ENCODE measurements around the gene DUSP19. TPM values are rescaled to one million over a fixed set of nuclear protein-coding genes. Genes with fewer than 3 reads are reported as not detected.

Gene DUSP19
- 1.5 TPM for polyA plus RNA-seq (2013, experiment 1 of 4)
- 1.8 TPM for polyA plus RNA-seq (2013, experiment 2 of 4)
- 1.7 TPM for polyA plus RNA-seq (2013, experiment 3 of 4)
- polyA plus RNA-seq (2013, experiment 4 of 4) = 0.77 TPM

- Histone ChIP-seq H3K27me3 (ENCODE audit: control insufficient read depth, insufficient read depth, low read length, poor library complexity, severe bottlenecking) (no peaks in the 10 kb centered on the region), H3K4me3 (ENCODE audit: insufficient read depth, low read depth, low read length) (peak within 1 kb of the TSS; percentile 34), H3K27ac (ENCODE audit: insufficient read depth, low read depth, low read length, poor library complexity, severe bottlenecking) (no peak within 1 kb of the TSS), H3K36me3 (ENCODE audit: control insufficient read depth, insufficient read depth, low read length) (no peaks in the 10 kb centered on the region), H3K4me1 (ENCODE audit: control insufficient read depth, insufficient read depth, low read length) (no peaks in the 10 kb centered on the region), H3K9me3 (ENCODE audit: control insufficient read depth, low read length) (no peaks in the 10 kb centered on the region)
- 53 to 56% methylated on average over 20 of the region's 20 CpGs for WGBS, 2 experiments
Measured at GRCh38 chr2:183078464-183079138, at the start of gene DUSP19. Gene DUSP19, plus strand, starts transcription at chr2:183078747. Its CDS starts 187 bp downstream, at chr2:183078934.

GRCh38 chr2:183029219-183029618 is 49.3 kb upstream of the DUSP19 start:
- Histone ChIP-seq H3K4me3 (ENCODE audit: insufficient read depth, low read depth, low read length) (no peak overlapping the region), H3K36me3 (ENCODE audit: control insufficient read depth, insufficient read depth, low read length) (no peaks in the 10 kb centered on the region), H3K9me3 (ENCODE audit: control insufficient read depth, low read length) (no peaks in the 10 kb centered on the region), H3K27me3 (ENCODE audit: control insufficient read depth, insufficient read depth, low read length, poor library complexity, severe bottlenecking) (no peaks in the 10 kb centered on the region), H3K4me1 (ENCODE audit: control insufficient read depth, insufficient read depth, low read length) (no peaks in the 10 kb centered on the region), H3K27ac (ENCODE audit: insufficient read depth, low read depth, low read length, poor library complexity, severe bottlenecking) (no peak overlapping the region)
- WGBS, 2 experiments = 94% methylated on average over 2 of the region's 2 CpGs

GRCh38 chr2:183031911-183032794 is 46.4 kb upstream of the DUSP19 start:
- Histone ChIP-seq H3K36me3 (ENCODE audit: control insufficient read depth, insufficient read depth, low read length) (no peaks in the 10 kb centered on the region), H3K9me3 (ENCODE audit: control insufficient read depth, low read length) (no peaks in the 10 kb centered on the region), H3K4me3 (ENCODE audit: insufficient read depth, low read depth, low read length) (no peak overlapping the region), H3K4me1 (ENCODE audit: control insufficient read depth, insufficient read depth, low read length) (peaks cover 18% of the 10 kb centered on the region), H3K27ac (ENCODE audit: insufficient read depth, low read depth, low read length, poor library complexity, severe bottlenecking) (no peak overlapping the region), H3K27me3 (ENCODE audit: control insufficient read depth, insufficient read depth, low read length, poor library complexity, severe bottlenecking) (no peaks in the 10 kb centered on the region)
- 93 to 95% methylated on average over 2 to 3 of the region's 4 CpGs for whole genome bisulfite sequencing, 2 experiments

GRCh38 chr2:183033951-183034350 is 44.6 kb upstream of the DUSP19 start:
- no peaks in the 10 kb centered on the region for H3K36me3 ChIP-seq (ENCODE audit: control insufficient read depth, insufficient read depth, low read length)
- H3K27me3 ChIP-seq (ENCODE audit: control insufficient read depth, insufficient read depth, low read length, poor library complexity, severe bottlenecking) = peaks cover 5% of the 10 kb centered on the region
- 86 to 93% methylated on average over 1 of the region's 1 CpG for WGBS, 2 experiments
- no peaks in the 10 kb centered on the region for H3K9me3 ChIP-seq (ENCODE audit: control insufficient read depth, low read length)
- no peak overlapping the region for H3K27ac ChIP-seq (ENCODE audit: insufficient read depth, low read depth, low read length, poor library complexity, severe bottlenecking)
- no peak overlapping the region for H3K4me3 ChIP-seq (ENCODE audit: insufficient read depth, low read depth, low read length)
- peaks cover 18% of the 10 kb centered on the region for H3K4me1 ChIP-seq (ENCODE audit: control insufficient read depth, insufficient read depth, low read length)

GRCh38 chr2:183034806-183035205 is 43.7 kb upstream of the DUSP19 start:
- no peak overlapping the region for H3K4me3 ChIP-seq (ENCODE audit: insufficient read depth, low read depth, low read length)
- no peaks in the 10 kb centered on the region for H3K9me3 ChIP-seq (ENCODE audit: control insufficient read depth, low read length)
- peak overlapping the region; percentile 40 for H3K27ac ChIP-seq (ENCODE audit: insufficient read depth, low read depth, low read length, poor library complexity, severe bottlenecking)
- peaks cover 14% of the 10 kb centered on the region for H3K27me3 ChIP-seq (ENCODE audit: control insufficient read depth, insufficient read depth, low read length, poor library complexity, severe bottlenecking)
- peaks cover 18% of the 10 kb centered on the region for H3K4me1 ChIP-seq (ENCODE audit: control insufficient read depth, insufficient read depth, low read length)
- 83 to 100% methylated on average over 1 of the region's 1 CpG for whole genome bisulfite sequencing, 2 experiments
- no peaks in the 10 kb centered on the region for H3K36me3 ChIP-seq (ENCODE audit: control insufficient read depth, insufficient read depth, low read length)

GRCh38 chr2:183035298-183035953 is 43.1 kb upstream of the DUSP19 start:
- H3K36me3 ChIP-seq (ENCODE audit: control insufficient read depth, insufficient read depth, low read length) = no peaks in the 10 kb centered on the region
- peaks cover 20% of the 10 kb centered on the region for H3K27me3 ChIP-seq (ENCODE audit: control insufficient read depth, insufficient read depth, low read length, poor library complexity, severe bottlenecking)
- H3K4me1 ChIP-seq (ENCODE audit: control insufficient read depth, insufficient read depth, low read length) = peaks cover 18% of the 10 kb centered on the region
- 0% methylated on average over 1 of the region's 2 CpGs; no CpG with 5 or more reads in 1 of the 2 experiments for WGBS, 2 experiments
- H3K27ac ChIP-seq (ENCODE audit: insufficient read depth, low read depth, low read length, poor library complexity, severe bottlenecking) = peak overlapping the region; percentile 59
- peak overlapping the region; percentile 93 for H3K4me3 ChIP-seq (ENCODE audit: insufficient read depth, low read depth, low read length)
- no peaks in the 10 kb centered on the region for H3K9me3 ChIP-seq (ENCODE audit: control insufficient read depth, low read length)

- peak overlapping the region; percentile 59 for H3K27ac ChIP-seq (ENCODE audit: insufficient read depth, low read depth, low read length, poor library complexity, severe bottlenecking)
- peaks cover 21% of the 10 kb centered on the region for H3K27me3 ChIP-seq (ENCODE audit: control insufficient read depth, insufficient read depth, low read length, poor library complexity, severe bottlenecking)
- H3K9me3 ChIP-seq (ENCODE audit: control insufficient read depth, low read length) = no peaks in the 10 kb centered on the region
- peaks cover 18% of the 10 kb centered on the region for H3K4me1 ChIP-seq (ENCODE audit: control insufficient read depth, insufficient read depth, low read length)
- H3K36me3 ChIP-seq (ENCODE audit: control insufficient read depth, insufficient read depth, low read length) = no peaks in the 10 kb centered on the region
- H3K4me3 ChIP-seq (ENCODE audit: insufficient read depth, low read depth, low read length) = peak overlapping the region; percentile 93
- WGBS, 2 experiments = 40% methylated on average over 1 of the region's 2 CpGs; no CpG with 5 or more reads in 1 of the 2 experiments
Measured at GRCh38 chr2:183035954-183036669, 42.4 kb upstream of the DUSP19 start.

- no peaks in the 10 kb centered on the region for H3K36me3 ChIP-seq (ENCODE audit: control insufficient read depth, insufficient read depth, low read length)
- H3K4me3 ChIP-seq (ENCODE audit: insufficient read depth, low read depth, low read length) = peak overlapping the region; percentile 93
- peak overlapping the region; percentile 89 for H3K27ac ChIP-seq (ENCODE audit: insufficient read depth, low read depth, low read length, poor library complexity, severe bottlenecking)
- H3K4me1 ChIP-seq (ENCODE audit: control insufficient read depth, insufficient read depth, low read length) = peaks cover 18% of the 10 kb centered on the region
- peaks cover 21% of the 10 kb centered on the region for H3K27me3 ChIP-seq (ENCODE audit: control insufficient read depth, insufficient read depth, low read length, poor library complexity, severe bottlenecking)
- H3K9me3 ChIP-seq (ENCODE audit: control insufficient read depth, low read length) = no peaks in the 10 kb centered on the region
- 0% methylated on average over 4 of the region's 4 CpGs for WGBS, 2 experiments
Measured at GRCh38 chr2:183037074-183037552, 41.4 kb upstream of the DUSP19 start.

- no peaks in the 10 kb centered on the region for H3K9me3 ChIP-seq (ENCODE audit: control insufficient read depth, low read length)
- peak overlapping the region; percentile 89 for H3K27ac ChIP-seq (ENCODE audit: insufficient read depth, low read depth, low read length, poor library complexity, severe bottlenecking)
- H3K27me3 ChIP-seq (ENCODE audit: control insufficient read depth, insufficient read depth, low read length, poor library complexity, severe bottlenecking) = peaks cover 21% of the 10 kb centered on the region
- 0% methylated on average over 91 of the region's 91 CpGs for WGBS, 2 experiments
- H3K4me3 ChIP-seq (ENCODE audit: insufficient read depth, low read depth, low read length) = peak overlapping the region; percentile 93
- H3K4me1 ChIP-seq (ENCODE audit: control insufficient read depth, insufficient read depth, low read length) = peaks cover 18% of the 10 kb centered on the region
- no peaks in the 10 kb centered on the region for H3K36me3 ChIP-seq (ENCODE audit: control insufficient read depth, insufficient read depth, low read length)
Measured at GRCh38 chr2:183037553-183038340, 40.8 kb upstream of the DUSP19 start.

All from ectodermal cell (in vitro differentiated cells).